Thoracic aorta (tissue), 2 donors: Measurements from ENCODE around the gene PEF1. TPM values are rescaled to one million over a fixed set of nuclear protein-coding genes. Genes with fewer than 3 reads are reported as not detected.
A peak's percentile ranks its signal among the peaks of the same experiment; 100 is the strongest.

Source experiments
- ATAC-seq: fragments of 150-250 bp; one replicate; pipeline ENCODE4 v1.8.0; 2017; ENCODE audit warnings: low read depth; ENCODE audit not compliant: insufficient number of reproducible peaks, low FRiP score
- DNase-seq: peaks from one replicate; pipeline ENCODE4 v3.0.0-alpha.2; 2020; ENCODE audit warnings: low spot score
- H3K27ac ChIP-seq, 2 donors: fragments of 200-600 bp; sonication (generic); 1 replicate in 1 of 2; 2 replicates in 1 of 2; pipeline ENCODE4 v1.5.1; 2016; ENCODE audit warnings: mild to moderate bottlenecking in 2 of 2, moderate library complexity in 2 of 2
- H3K27me3 ChIP-seq: fragments of 200-600 bp; sonication (generic); replicated peaks from 2 replicates; pipeline ENCODE4 v1.6.0; 2016; ENCODE audit warnings: mild to moderate bottlenecking; ENCODE audit not compliant: insufficient read depth
- H3K36me3 ChIP-seq: fragments of 200-600 bp; sonication (generic); one replicate; pipeline ENCODE4 v1.5.1; 2016
- H3K4me1 ChIP-seq, 2 donors: fragments of 200-600 bp; sonication (generic); 1 replicate in 1 of 2; 2 replicates in 1 of 2; pipeline versions ENCODE4 v1.5.1 to v1.6.0; 2016; ENCODE audit warnings: low read depth in 2 of 2, mild to moderate bottlenecking in 1 of 2; ENCODE audit not compliant: control insufficient read depth in 1 of 2
- H3K4me3 ChIP-seq: fragments of 200-600 bp; sonication (generic); 2 replicates; pipeline ENCODE4 v1.5.1; 2016; ENCODE audit warnings: mild to moderate bottlenecking
- H3K9me3 ChIP-seq: fragments of 200-600 bp; sonication (generic); 2 replicates; pipeline ENCODE4 v1.5.1; 2016
- total RNA-seq, 2 donors: library from RNA; depleted of rRNA; stranded (reverse); fragments of >200 nt; gene quantifications; one replicate each; pipeline versions ENCODE4 v1.1.0 to v1.2.3, GENCODE V29; 2016
- TF ChIP-seq, protein P1 (sequence below): fragments of 200-600 bp; sonication (generic); IDR thresholded peaks from one replicate; pipeline ENCODE4 v1.5.1; 2019; ENCODE audit warnings: antibody characterized with exemption

The PEF1 gene
- total RNA-seq, 2 donors from 2014 or later, result 69.2 to 99.5 TPM

DNA sequence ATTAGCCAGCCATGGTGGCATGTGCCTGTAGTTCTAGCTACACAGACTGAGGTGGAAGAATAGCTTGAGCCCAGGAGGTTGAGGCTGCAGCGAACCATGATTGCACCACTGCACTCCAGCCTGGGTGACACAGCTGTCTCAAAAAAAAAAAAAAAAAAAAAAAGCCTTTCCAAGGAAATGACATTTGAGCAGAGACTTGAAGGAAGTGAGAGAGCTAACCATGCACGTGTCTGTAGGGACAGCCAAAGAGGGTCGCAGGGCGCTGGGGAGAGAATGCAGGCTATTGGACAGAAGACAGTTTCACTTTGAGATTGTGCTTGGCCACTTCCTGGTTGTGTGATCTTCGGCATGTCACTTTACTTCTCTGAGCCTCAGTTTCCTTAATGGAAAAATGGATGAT, 20.4 kb downstream of the PEF1 start:
- Histone ChIP-seq H3K9me3 (no peaks in the 10 kb centered on the region), H3K36me3 (peaks cover under 1% of the 10 kb centered on the region), H3K27me3 (no peaks in the 10 kb centered on the region), H3K4me1 (peaks cover 29 to 59% of the 10 kb centered on the region in 2 donors), H3K4me3 (no peak overlapping the region), H3K27ac (no peak overlapping the region)
- ATAC-seq, result no peak
- TF ChIP-seq, protein P1, sequence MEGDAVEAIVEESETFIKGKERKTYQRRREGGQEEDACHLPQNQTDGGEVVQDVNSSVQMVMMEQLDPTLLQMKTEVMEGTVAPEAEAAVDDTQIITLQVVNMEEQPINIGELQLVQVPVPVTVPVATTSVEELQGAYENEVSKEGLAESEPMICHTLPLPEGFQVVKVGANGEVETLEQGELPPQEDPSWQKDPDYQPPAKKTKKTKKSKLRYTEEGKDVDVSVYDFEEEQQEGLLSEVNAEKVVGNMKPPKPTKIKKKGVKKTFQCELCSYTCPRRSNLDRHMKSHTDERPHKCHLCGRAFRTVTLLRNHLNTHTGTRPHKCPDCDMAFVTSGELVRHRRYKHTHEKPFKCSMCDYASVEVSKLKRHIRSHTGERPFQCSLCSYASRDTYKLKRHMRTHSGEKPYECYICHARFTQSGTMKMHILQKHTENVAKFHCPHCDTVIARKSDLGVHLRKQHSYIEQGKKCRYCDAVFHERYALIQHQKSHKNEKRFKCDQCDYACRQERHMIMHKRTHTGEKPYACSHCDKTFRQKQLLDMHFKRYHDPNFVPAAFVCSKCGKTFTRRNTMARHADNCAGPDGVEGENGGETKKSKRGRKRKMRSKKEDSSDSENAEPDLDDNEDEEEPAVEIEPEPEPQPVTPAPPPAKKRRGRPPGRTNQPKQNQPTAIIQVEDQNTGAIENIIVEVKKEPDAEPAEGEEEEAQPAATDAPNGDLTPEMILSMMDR, result no peak
- DNase-seq, result no peak

DNA sequence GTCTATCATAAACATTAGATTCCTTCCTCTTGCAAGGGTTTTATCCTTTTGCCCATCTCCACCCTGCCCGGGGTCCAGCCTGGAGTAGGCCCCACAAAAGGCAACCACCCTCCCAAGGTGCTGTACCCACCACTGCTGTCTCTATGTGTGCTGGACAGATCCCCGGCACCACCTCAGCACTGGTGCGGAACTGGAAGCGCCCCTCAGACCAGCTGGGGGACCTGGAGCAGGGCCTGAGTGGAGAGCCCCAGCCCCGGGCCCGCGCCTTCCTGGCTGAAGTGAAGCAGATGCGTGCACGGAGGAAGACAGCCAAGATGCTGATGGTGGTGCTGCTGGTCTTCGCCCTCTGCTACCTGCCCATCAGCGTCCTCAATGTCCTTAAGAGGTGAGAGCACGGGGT, 21.3 kb downstream of the PEF1 start:
- Histone ChIP-seq H3K36me3 (no peaks in the 10 kb centered on the region), H3K27ac (no peak overlapping the region), H3K4me1 (peaks cover 23 to 53% of the 10 kb centered on the region in 2 donors), H3K27me3 (no peaks in the 10 kb centered on the region), H3K9me3 (no peaks in the 10 kb centered on the region), H3K4me3 (no peak overlapping the region)
- no peak for DNase-seq
- TF ChIP-seq, protein P1, result no peak
- no peak for ATAC-seq

DNA sequence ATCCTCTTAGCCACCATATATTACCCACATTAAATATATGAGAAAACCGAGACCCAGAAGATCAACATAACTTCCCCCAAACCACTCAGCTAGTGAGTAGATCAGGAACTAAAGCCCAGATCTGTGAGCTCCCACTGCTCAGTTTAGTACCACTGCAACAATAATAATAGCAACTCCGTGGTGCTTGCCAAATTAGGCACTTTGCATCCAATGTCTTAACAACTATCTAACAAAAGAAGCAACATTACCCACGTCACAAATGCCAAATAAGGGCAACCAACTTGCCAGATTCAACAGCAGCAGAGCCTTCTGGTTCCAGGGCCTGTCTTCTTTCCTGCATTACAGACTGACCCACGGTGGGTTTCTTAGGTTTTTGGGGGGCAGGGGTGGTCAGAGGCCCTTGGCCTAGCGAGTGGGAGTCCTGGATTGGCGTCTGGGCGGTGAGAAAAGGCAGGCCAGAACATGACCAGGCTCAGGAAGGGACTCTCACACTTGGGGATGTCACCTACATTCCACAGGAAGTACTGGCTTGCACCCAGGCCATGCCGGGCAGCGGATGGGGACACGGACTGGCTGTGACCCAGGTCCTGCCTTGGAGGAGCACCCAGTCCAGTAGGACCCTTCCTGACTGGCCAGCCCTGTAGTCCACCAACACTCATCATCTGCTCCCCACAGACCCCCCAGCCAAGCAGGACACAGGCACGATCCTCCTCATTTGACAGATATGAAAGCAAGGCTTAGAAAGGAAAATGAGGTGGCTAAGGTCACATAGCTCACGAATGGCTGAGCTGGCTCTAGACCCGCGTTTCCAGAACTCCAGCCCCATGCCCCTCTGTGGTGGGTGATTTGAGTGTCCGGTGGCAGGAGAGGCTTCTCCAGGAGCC, 22.6 kb downstream of the PEF1 start:
- DNase-seq (no peak), ATAC-seq (no peak)
- H3K27ac ChIP-seq, result peak overlapping the region in 1 of 2 donors; percentile 35
- peaks cover 18 to 54% of the 10 kb centered on the region in 2 donors for H3K4me1 ChIP-seq
- TF ChIP-seq, protein P1, result no peak
- no peak overlapping the region for H3K4me3 ChIP-seq
- H3K27me3 ChIP-seq, result no peaks in the 10 kb centered on the region
- H3K36me3 ChIP-seq, result no peaks in the 10 kb centered on the region
- H3K9me3 ChIP-seq, result no peaks in the 10 kb centered on the region

DNA sequence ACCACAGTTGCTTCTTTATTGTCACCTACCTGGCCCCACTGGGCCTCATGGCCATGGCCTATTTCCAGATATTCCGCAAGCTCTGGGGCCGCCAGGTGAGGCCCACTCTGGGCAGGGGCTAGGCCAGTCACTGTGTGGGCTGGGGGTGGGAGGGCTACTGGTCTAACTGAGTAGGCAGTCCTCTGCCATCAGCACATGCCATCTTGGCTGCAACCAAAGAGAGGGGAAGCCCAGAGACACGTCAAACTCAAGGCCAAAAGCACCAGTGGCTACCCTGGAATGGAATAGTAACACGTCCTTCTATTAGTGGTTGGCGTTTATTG, 23.2 kb downstream of the PEF1 start:
- Histone ChIP-seq H3K9me3 (no peaks in the 10 kb centered on the region), H3K27me3 (no peaks in the 10 kb centered on the region), H3K4me3 (no peak overlapping the region), H3K4me1 (peaks cover 12 to 48% of the 10 kb centered on the region in 2 donors), H3K36me3 (no peaks in the 10 kb centered on the region), H3K27ac (no peak overlapping the region)
- TF ChIP-seq, protein P1, result no peak
- DNase-seq (no peak), ATAC-seq (no peak)

DNA sequence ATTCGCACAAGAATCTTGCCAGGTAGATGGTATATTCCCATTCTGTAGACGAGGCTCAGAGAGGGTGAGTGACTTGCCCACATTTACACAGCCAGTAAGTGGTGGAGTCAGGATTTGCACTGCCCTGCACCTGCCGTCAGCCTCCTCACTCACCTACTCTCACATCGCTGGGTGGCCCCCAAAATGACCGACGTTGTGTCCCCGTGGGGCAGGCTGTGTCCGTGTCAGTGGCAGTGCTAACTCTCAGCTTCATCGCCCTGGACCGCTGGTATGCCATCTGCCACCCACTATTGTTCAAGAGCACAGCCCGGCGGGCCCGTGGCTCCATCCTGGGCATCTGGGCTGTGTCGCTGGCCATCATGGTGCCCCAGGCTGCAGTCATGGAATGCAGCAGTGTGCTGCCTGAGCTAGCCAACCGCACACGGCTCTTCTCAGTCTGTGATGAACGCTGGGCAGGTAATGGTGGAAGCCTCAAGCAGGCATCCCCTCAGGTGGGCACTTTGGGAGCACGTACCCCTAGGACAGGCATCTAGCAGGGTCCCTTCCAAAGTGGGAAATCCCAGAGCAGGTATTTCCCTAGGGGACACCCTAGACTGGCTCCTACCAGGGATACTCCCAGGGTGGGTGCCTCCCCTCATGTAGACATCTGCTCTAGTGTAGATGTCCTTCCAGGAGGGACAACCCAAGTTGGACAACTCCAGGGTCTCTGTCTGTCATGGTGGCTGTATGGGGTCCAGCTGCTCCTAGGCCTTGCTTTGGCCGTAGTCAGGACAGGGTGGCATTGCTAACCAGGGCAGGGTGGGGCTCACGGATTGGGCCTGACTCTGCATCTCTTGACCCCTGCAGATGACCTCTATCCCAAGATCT, 23.8 kb downstream of the PEF1 start:
- Histone ChIP-seq H3K36me3 (no peaks in the 10 kb centered on the region), H3K9me3 (no peaks in the 10 kb centered on the region), H3K4me3 (no peak overlapping the region), H3K27ac (no peak overlapping the region), H3K27me3 (no peaks in the 10 kb centered on the region), H3K4me1 (peaks cover 6 to 42% of the 10 kb centered on the region in 2 donors)
- ATAC-seq (no peak), DNase-seq (no peak)
- TF ChIP-seq, protein P1, result no peak
